Fibroblast of lung (primary cell): ENCODE results near the gene FSTL4. TPM values are rescaled to one million over a fixed set of nuclear protein-coding genes. Genes with fewer than 3 reads are reported as not detected.

Experiments used
- DNase-seq, 2 donors: peaks; one replicate each; pipeline versions ENCODE4 v3.0.0 to v3.0.0-alpha.2; 2010; ENCODE audit warnings: low read depth in 2 of 2
- H2AFZ ChIP-seq: 2 replicates; pipeline ENCODE4 v1.5.1; 2012; ENCODE audit warnings: low read length, control low read depth, inconsistent platforms
- H3K27ac ChIP-seq: 2 replicates; pipeline ENCODE4 v1.5.1; 2011; ENCODE audit warnings: low read length, control low read depth; ENCODE audit not compliant: insufficient read depth
- H3K27me3 ChIP-seq: 2 replicates; pipeline ENCODE4 v1.5.1; 2011; ENCODE audit warnings: mild to moderate bottlenecking, low read length; ENCODE audit not compliant: control insufficient read depth, insufficient read depth
- H3K36me3 ChIP-seq: 2 replicates; pipeline ENCODE4 v1.5.1; 2011; ENCODE audit warnings: low read length; ENCODE audit not compliant: control insufficient read depth, insufficient read depth
- H3K4me1 ChIP-seq: 2 replicates; pipeline ENCODE4 v1.5.1; 2011; ENCODE audit warnings: low read length; ENCODE audit not compliant: control insufficient read depth, insufficient read depth; ENCODE audit errors: extremely low read depth
- H3K4me2 ChIP-seq: 2 replicates; pipeline ENCODE4 v1.5.1; 2011; ENCODE audit warnings: low read length, control low read depth; ENCODE audit not compliant: insufficient read depth; ENCODE audit errors: extremely low read depth
- H3K4me3 ChIP-seq, 4 experiments: fragments of 200-600 bp in 1 of 4; sonication (generic) in 1 of 4; replicated peaks in 1 of 4; 2 replicates each; pipeline ENCODE4 v1.5.1; 2011 to 2016; ENCODE audit warnings: low read length in 4 of 4, low read depth in 3 of 4, mild to moderate bottlenecking in 3 of 4, control low read depth in 2 of 4, inconsistent platforms in 1 of 4, mixed read lengths in 1 of 4; ENCODE audit not compliant: insufficient read depth in 1 of 4; ENCODE audit errors: control extremely low read depth in 1 of 4
- H3K79me2 ChIP-seq: 2 replicates; pipeline ENCODE4 v1.5.1; 2012; ENCODE audit warnings: mild to moderate bottlenecking, low read length, inconsistent platforms; ENCODE audit not compliant: control insufficient read depth, insufficient read depth
- H3K9ac ChIP-seq: 2 replicates; pipeline ENCODE4 v1.5.1; 2011; ENCODE audit warnings: mild to moderate bottlenecking, low read length, control low read depth; ENCODE audit not compliant: insufficient read depth
- H3K9me3 ChIP-seq: 2 replicates; pipeline ENCODE4 v1.5.1; 2012; ENCODE audit warnings: low read depth, low read length; ENCODE audit not compliant: control insufficient read depth, insufficient read depth
- H4K20me1 ChIP-seq: 2 replicates; pipeline ENCODE4 v1.5.1; 2011; ENCODE audit warnings: low read length; ENCODE audit not compliant: control insufficient read depth, insufficient read depth; ENCODE audit errors: extremely low read depth
- EZH2 ChIP-seq: IDR thresholded peaks from 2 replicates; pipeline ENCODE4 v1.5.1; 2012; ENCODE audit warnings: low read length, control low read depth, mild to moderate bottlenecking; ENCODE audit errors: missing control alignments
- polyA plus RNA-seq, 2 donors: library from polyadenylated mRNA; depleted of rRNA in 1 of 2; stranded (reverse) in 1 of 2; unstranded in 1 of 2; fragments of >200 nt; gene quantifications; 2 replicates each; pipeline ENCODE4 v1.2.1, GENCODE V29; 2011 to 2012; ENCODE audit warnings: missing spikeins in 1 of 2
- total RNA-seq: library from RNA; depleted of rRNA; stranded (reverse); fragments of >200 nt; gene quantifications from 2 replicates; pipeline ENCODE4 v1.2.1, GENCODE V29; 2014
- TF ChIP-seq, protein P1 (sequence below), 2 donors: IDR thresholded peaks in 1 of 2; conservative IDR thresholded peaks in 1 of 2; 1 replicate in 1 of 2; 2 replicates in 1 of 2; pipeline ENCODE4 v1.5.1; 2011 to 2012; ENCODE audit warnings: low read length in 2 of 2, control low read depth in 1 of 2, inconsistent platforms in 1 of 2, low read depth in 1 of 2, mild to moderate bottlenecking in 1 of 2

The FSTL4 gene
- total and polyA plus RNA-seq, 2 donors (not counting 1 experiment from before 2014, with no cell fraction given) = 0.17 to 0.33 TPM

DNA sequence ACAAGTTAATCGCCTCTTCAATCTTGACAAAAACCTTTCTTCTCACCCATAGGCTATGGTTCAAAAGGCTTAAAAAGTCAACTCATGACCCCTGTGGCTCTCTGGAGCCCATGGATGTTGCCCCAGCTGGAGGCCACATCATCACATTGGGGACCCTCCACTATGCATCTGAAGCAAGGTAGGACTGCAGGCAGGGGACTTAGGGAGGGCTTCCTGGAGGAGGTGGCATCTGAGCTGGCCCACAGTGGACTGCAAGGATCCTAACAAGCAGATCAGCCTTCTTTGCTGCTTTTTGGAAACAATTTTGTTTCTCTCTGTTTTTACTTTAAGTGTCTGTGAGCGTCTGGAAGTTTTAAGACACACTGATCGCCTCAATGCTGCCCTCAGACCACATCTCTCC, 325.9 kb downstream of the FSTL4 start:
- no peak overlapping the region for H3K4me2 ChIP-seq
- no peak for DNase-seq
- no peak overlapping the region for H2AFZ ChIP-seq
- H3K79me2 ChIP-seq = no peaks in the 10 kb centered on the region
- no peaks in the 10 kb centered on the region for H4K20me1 ChIP-seq
- H3K4me3 ChIP-seq = no peak overlapping the region
- no peaks in the 10 kb centered on the region for H3K9me3 ChIP-seq
- H3K4me1 ChIP-seq = no peaks in the 10 kb centered on the region
- no peaks in the 10 kb centered on the region for H3K36me3 ChIP-seq
- no peak overlapping the region for H3K9ac ChIP-seq
- H3K27ac ChIP-seq = no peak overlapping the region
- no peaks in the 10 kb centered on the region for H3K27me3 ChIP-seq
- no peak for TF ChIP-seq EZH2
- TF ChIP-seq, protein P1, sequence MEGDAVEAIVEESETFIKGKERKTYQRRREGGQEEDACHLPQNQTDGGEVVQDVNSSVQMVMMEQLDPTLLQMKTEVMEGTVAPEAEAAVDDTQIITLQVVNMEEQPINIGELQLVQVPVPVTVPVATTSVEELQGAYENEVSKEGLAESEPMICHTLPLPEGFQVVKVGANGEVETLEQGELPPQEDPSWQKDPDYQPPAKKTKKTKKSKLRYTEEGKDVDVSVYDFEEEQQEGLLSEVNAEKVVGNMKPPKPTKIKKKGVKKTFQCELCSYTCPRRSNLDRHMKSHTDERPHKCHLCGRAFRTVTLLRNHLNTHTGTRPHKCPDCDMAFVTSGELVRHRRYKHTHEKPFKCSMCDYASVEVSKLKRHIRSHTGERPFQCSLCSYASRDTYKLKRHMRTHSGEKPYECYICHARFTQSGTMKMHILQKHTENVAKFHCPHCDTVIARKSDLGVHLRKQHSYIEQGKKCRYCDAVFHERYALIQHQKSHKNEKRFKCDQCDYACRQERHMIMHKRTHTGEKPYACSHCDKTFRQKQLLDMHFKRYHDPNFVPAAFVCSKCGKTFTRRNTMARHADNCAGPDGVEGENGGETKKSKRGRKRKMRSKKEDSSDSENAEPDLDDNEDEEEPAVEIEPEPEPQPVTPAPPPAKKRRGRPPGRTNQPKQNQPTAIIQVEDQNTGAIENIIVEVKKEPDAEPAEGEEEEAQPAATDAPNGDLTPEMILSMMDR (conservative IDR thresholded peaks at IDR 0.05 in 1 of 2, IDR thresholded peaks at IDR 0.05 in 1 of 2; ENCODE audit: low read depth in 1 of 2, low read length in 2 of 2) = no peak

DNA sequence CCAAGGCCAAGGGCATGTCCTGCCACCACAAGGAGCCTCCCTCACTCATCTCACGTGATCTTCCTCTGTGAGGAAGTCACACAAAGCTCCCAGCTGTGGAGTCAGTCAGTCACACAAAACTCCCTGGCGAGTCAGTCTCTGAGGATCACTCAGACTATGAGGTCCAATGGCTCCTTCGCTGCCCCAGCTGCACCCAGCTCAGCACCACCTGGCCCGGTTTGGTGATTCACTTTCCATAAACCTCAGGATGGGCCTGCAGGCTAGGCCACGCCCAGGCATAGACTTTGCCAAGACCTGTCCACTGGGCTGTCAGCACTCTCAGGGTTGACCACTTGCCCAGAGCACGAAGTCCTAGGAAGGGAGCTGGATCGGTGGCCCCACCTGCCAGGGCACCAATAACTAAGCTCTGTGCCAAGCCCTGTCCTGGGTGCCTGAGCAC, 326.7 kb downstream of the FSTL4 start:
- Histone ChIP-seq H3K4me1 (no peaks in the 10 kb centered on the region), H3K9me3 (no peaks in the 10 kb centered on the region), H3K9ac (no peak overlapping the region), H3K36me3 (no peaks in the 10 kb centered on the region), H3K27ac (no peak overlapping the region), H2AFZ (no peak overlapping the region), H4K20me1 (no peaks in the 10 kb centered on the region), H3K4me3 (no peak overlapping the region), H3K27me3 (no peaks in the 10 kb centered on the region), H3K4me2 (no peak overlapping the region), H3K79me2 (no peaks in the 10 kb centered on the region)
- DNase-seq = peak; percentile 23 to 67
- TF ChIP-seq EZH2 = no peak
- TF ChIP-seq, protein P1 (conservative IDR thresholded peaks at IDR 0.05 in 1 of 2, IDR thresholded peaks at IDR 0.05 in 1 of 2; ENCODE audit: low read depth in 1 of 2, low read length in 2 of 2) = no peak

DNA sequence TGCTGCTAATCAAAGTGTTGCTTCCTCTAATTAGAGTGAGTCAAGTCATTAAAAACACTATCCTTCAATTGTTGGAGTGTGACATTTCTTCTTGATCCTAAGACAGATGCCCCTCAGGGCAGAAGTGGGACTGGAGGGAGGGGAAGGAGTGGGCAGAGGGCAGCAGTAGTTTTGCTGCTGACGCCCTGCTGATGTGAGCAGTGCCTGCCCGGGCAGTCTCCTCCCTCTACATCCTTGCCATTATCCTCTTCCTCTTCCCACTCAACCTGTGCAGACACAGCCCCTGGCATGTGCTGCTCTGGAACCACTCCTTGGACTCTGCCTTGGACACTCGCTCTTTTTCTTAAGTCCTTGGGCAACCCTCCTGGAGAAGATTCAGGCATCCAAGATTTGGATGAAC, 328.0 kb downstream of the FSTL4 start:
- no peaks in the 10 kb centered on the region for H4K20me1 ChIP-seq
- no peak overlapping the region for H3K9ac ChIP-seq
- H3K4me1 ChIP-seq = no peaks in the 10 kb centered on the region
- no peaks in the 10 kb centered on the region for H3K79me2 ChIP-seq
- H3K36me3 ChIP-seq = no peaks in the 10 kb centered on the region
- TF ChIP-seq, protein P1 (conservative IDR thresholded peaks at IDR 0.05 in 1 of 2, IDR thresholded peaks at IDR 0.05 in 1 of 2; ENCODE audit: low read depth in 1 of 2, low read length in 2 of 2) = no peak
- TF ChIP-seq EZH2 = no peak
- no peak overlapping the region for H3K4me3 ChIP-seq
- H3K9me3 ChIP-seq = no peaks in the 10 kb centered on the region
- H3K27me3 ChIP-seq = no peaks in the 10 kb centered on the region
- DNase-seq = no peak
- H2AFZ ChIP-seq = no peak overlapping the region
- H3K27ac ChIP-seq = no peak overlapping the region
- H3K4me2 ChIP-seq = no peak overlapping the region
